IMR-90 (cell line): ENCODE results near the gene TMPRSS6. TPM values are rescaled to one million over a fixed set of nuclear protein-coding genes. Genes with fewer than 3 reads are reported as not detected.

Source experiments
- ATAC-seq: fragments of 200-7000 bp; cut with Tn5 transposase; 2 replicates; pipeline ENCODE4 v1.9.1; 2020; ENCODE audit warnings: low read depth, mild to moderate bottlenecking, moderate library complexity
- BruUV-seq: library from RNA; stranded (reverse); fragments of 400-500 nt; replicated peaks from 2 replicates; lab custom pipeline; 2021; lab: Mats Ljungman, UMichigan
- CTCF ChIA-PET: fragments of 300-600 bp; formaldehyde crosslinking; extraction: SDS; loops from one replicate; lab custom pipeline; 2021; ENCODE audit warnings: antibody characterized with exemption; lab: Yijun Ruan, JAX
- POLR2A ChIA-PET: fragments of 300-600 bp; sonication (Branson Sonifier 250); formaldehyde crosslinking; loops from one replicate; lab custom pipeline; 2022; ENCODE audit warnings: antibody characterized with exemption; ENCODE audit not compliant: unreplicated experiment; lab: Charles Lee
- DNase-seq: peaks from one replicate; pipeline ENCODE4 v3.0.0; 2013
- H2AFZ ChIP-seq: replicated peaks from 2 replicates; pipeline ENCODE3; 2013; ENCODE audit warnings: low read length, mild to moderate bottlenecking; ENCODE audit not compliant: poor library complexity
- H2AK5ac ChIP-seq: 2 replicates; pipeline ENCODE4 v1.6.1; 2013; ENCODE audit warnings: low read depth, low read length, inconsistent platforms
- H2AK9ac ChIP-seq: replicated peaks from 2 replicates; pipeline ENCODE3; 2013; ENCODE audit warnings: mild to moderate bottlenecking, low read depth, low read length, moderate library complexity; ENCODE audit not compliant: poor library complexity
- H2BK120ac ChIP-seq: 2 replicates; pipeline ENCODE4 v1.6.1; 2013; ENCODE audit warnings: low read depth, low read length, inconsistent platforms
- H2BK15ac ChIP-seq: 3 replicates; pipeline ENCODE4 v1.6.1; 2013; ENCODE audit warnings: low read depth, low read length, inconsistent platforms
- H2BK20ac ChIP-seq: 2 replicates; pipeline ENCODE4 v1.6.1; 2013; ENCODE audit warnings: low read depth, mild to moderate bottlenecking, inconsistent platforms, low read length, moderate library complexity
- H2BK5ac ChIP-seq: 2 replicates; pipeline ENCODE4 v1.6.1; 2013; ENCODE audit warnings: mild to moderate bottlenecking, low read depth, low read length, inconsistent platforms; ENCODE audit not compliant: poor library complexity, severe bottlenecking
- H3K14ac ChIP-seq: replicated peaks from 2 replicates; pipeline ENCODE4 v1.6.1; 2013; ENCODE audit warnings: low read depth, low read length, inconsistent platforms
- H3K18ac ChIP-seq: 2 replicates; pipeline ENCODE4 v1.6.1; 2013; ENCODE audit warnings: low read depth, low read length, control low read depth
- H3K23ac ChIP-seq: 2 replicates; pipeline ENCODE4 v1.6.1; 2013; ENCODE audit warnings: low read depth, low read length, inconsistent platforms
- H3K27ac ChIP-seq: 2 replicates; pipeline ENCODE4 v1.5.1; 2013; ENCODE audit warnings: mild to moderate bottlenecking, control low read depth, low read length; ENCODE audit not compliant: insufficient read depth
- H3K27me3 ChIP-seq: 2 replicates; pipeline ENCODE4 v1.6.1; 2013; ENCODE audit warnings: low read length; ENCODE audit not compliant: control insufficient read depth, insufficient read depth
- H3K36me3 ChIP-seq: 2 replicates; pipeline ENCODE4 v1.6.1; 2013; ENCODE audit warnings: low read length, mixed read lengths; ENCODE audit not compliant: control insufficient read depth, insufficient read depth
- H3K4ac ChIP-seq: 2 replicates; pipeline ENCODE4 v1.6.1; 2013; ENCODE audit warnings: low read depth, low read length, inconsistent platforms
- H3K4me1 ChIP-seq: 2 replicates; pipeline ENCODE4 v1.6.1; 2013; ENCODE audit warnings: low read length, mixed read lengths; ENCODE audit not compliant: control insufficient read depth, insufficient read depth
- H3K4me2 ChIP-seq: 2 replicates; pipeline ENCODE4 v1.6.1; 2013; ENCODE audit warnings: low read depth, mild to moderate bottlenecking, control low read depth, low read length, moderate library complexity
- H3K4me3 ChIP-seq: 2 replicates; pipeline ENCODE4 v1.5.1; 2013; ENCODE audit warnings: low read depth, mild to moderate bottlenecking, control low read depth, low read length, moderate library complexity; ENCODE audit not compliant: insufficient read depth
- H3K56ac ChIP-seq: 2 replicates; pipeline ENCODE4 v1.6.1; 2013; ENCODE audit warnings: low read length, inconsistent platforms; ENCODE audit not compliant: insufficient read depth; ENCODE audit errors: extremely low read depth
- H3K79me1 ChIP-seq, 2 experiments: 2 replicates each; pipeline ENCODE4 v1.6.1; 2013; ENCODE audit warnings: low read length in 2 of 2, inconsistent platforms in 1 of 2, low read depth in 1 of 2
- H3K9ac ChIP-seq: 2 replicates; pipeline ENCODE4 v1.6.1; 2013; ENCODE audit warnings: low read depth, low read length, control low read depth
- H3K9me1 ChIP-seq: 2 replicates; pipeline ENCODE4 v1.6.1; 2013; ENCODE audit warnings: low read length, inconsistent platforms; ENCODE audit not compliant: insufficient read depth
- H3K9me3 ChIP-seq: 2 replicates; pipeline ENCODE4 v1.6.1; 2013; ENCODE audit warnings: low read length; ENCODE audit not compliant: control insufficient read depth, insufficient read depth
- H4K20me1 ChIP-seq: 2 replicates; pipeline ENCODE4 v1.6.1; 2013; ENCODE audit warnings: low read length, inconsistent platforms; ENCODE audit not compliant: insufficient read depth
- H4K5ac ChIP-seq: 2 replicates; pipeline ENCODE4 v1.6.1; 2013; ENCODE audit warnings: mild to moderate bottlenecking, low read depth, low read length, control low read depth
- H4K8ac ChIP-seq, 2 experiments: 2 replicates each; pipeline ENCODE4 v1.6.1; 2013; ENCODE audit warnings: low read depth in 2 of 2, low read length in 2 of 2, control low read depth in 1 of 2, inconsistent platforms in 1 of 2
- H4K91ac ChIP-seq: 2 replicates; pipeline ENCODE4 v1.6.1; 2013; ENCODE audit warnings: low read depth, low read length, inconsistent platforms; ENCODE audit not compliant: insufficient read depth
- BHLHE40 ChIP-seq: fragments of 150-350 bp; IDR thresholded peaks from 2 replicates; pipeline ENCODE4 v1.6.1; 2016; ENCODE audit warnings: mild to moderate bottlenecking, low read depth, low read length
- CEBPB ChIP-seq: IDR thresholded peaks from 2 replicates; pipeline ENCODE4 v1.6.1; 2012; ENCODE audit warnings: low read depth, low read length, improper control_type of control experiment
- CTCF ChIP-seq: conservative IDR thresholded peaks from 2 replicates; pipeline ENCODE4 v1.5.1; 2012; ENCODE audit warnings: mild to moderate bottlenecking, low read depth, low read length, improper control_type of control experiment
- ELK1 ChIP-seq: fragments of 150-350 bp; IDR thresholded peaks from 2 replicates; pipeline ENCODE4 v1.6.1; 2016; ENCODE audit warnings: low read depth, mild to moderate bottlenecking, low read length, moderate library complexity, borderline replicate concordance
- MAFK ChIP-seq: IDR thresholded peaks from 2 replicates; pipeline ENCODE4 v1.6.1; 2012; ENCODE audit warnings: low read depth, low read length, improper control_type of control experiment
- MAZ ChIP-seq: IDR thresholded peaks from 2 replicates; pipeline ENCODE4 v1.6.1; 2012; ENCODE audit warnings: low read depth, mild to moderate bottlenecking, low read length, improper control_type of control experiment, moderate library complexity, borderline replicate concordance
- NFE2L2 ChIP-seq: fragments of 150-350 bp; IDR thresholded peaks from 2 replicates; pipeline ENCODE4 v1.6.1; 2016; ENCODE audit warnings: low read depth, mild to moderate bottlenecking, low read length
- POLR2A ChIP-seq: IDR thresholded peaks from 2 replicates; pipeline ENCODE4 v1.6.1; 2012; ENCODE audit warnings: mild to moderate bottlenecking, low read depth, low read length
- RAD21 ChIP-seq: IDR thresholded peaks from 2 replicates; pipeline ENCODE4 v1.6.1; 2012; ENCODE audit warnings: low read length, improper control_type of control experiment
- RFX5 ChIP-seq: IDR thresholded peaks from 2 replicates; pipeline ENCODE4 v1.8.0; 2012; ENCODE audit warnings: low read depth, mild to moderate bottlenecking, low read length, moderate library complexity
- WGBS, 2 experiments: methylation state at CpG; one replicate each; pipeline versions ENCODE4 v1.1.5 to v1.1.7; 2013; ENCODE audit warnings: missing lambda C conversion rate in 2 of 2; ENCODE audit not compliant: insufficient read length in 1 of 2; ENCODE audit errors: extremely low coverage in 2 of 2; 5-methylcytosine and 5-hydroxymethylcytosine counted together
- dilution Hi-C: fragments of 300-500 bp; cut with HindIII; formaldehyde crosslinking; loops from one replicate; pipeline ENCODE4 v1.14.3; 2018; ENCODE audit warnings: low sequenced_read_pairs; ENCODE audit not compliant: unreplicated experiment
- in situ Hi-C: fragments of 300-500 bp; cut with MboI; formaldehyde crosslinking; loops from 3 replicates; pipeline ENCODE4 v1.14.3; 2019; ENCODE audit warnings: low sequenced_read_pairs, inconsistent platforms, mixed read lengths
- intact Hi-C: fragments of 100-400 bp; cut with micrococcal nuclease; formaldehyde crosslinking; loops from 2 replicates; pipeline ENCODE4 v1.10.0; 2022
- polyA plus RNA-seq, 3 experiments: library from polyadenylated mRNA; depleted of rRNA; stranded (reverse); fragments of >200 nt; gene quantifications; 2 replicates each; pipeline ENCODE4 v1.2.3, GENCODE V29; 2012; ENCODE audit warnings: low replicate concordance in 1 of 3
- total RNA-seq: library from RNA; depleted of rRNA; stranded (reverse); fragments of >200 nt; gene quantifications from 2 replicates; pipeline ENCODE4 v1.2.3, GENCODE V29; 2012

Gene TMPRSS6
- total and polyA plus RNA-seq, 2 of the 4 experiments (the other 2 are of a cell fraction): not detected

- Histone ChIP-seq H3K79me1 (no peaks in the 10 kb centered on the region), H3K56ac (no peak overlapping the region), H3K18ac (no peak overlapping the region), H3K4me3 (no peak overlapping the region), H3K9ac (no peak overlapping the region), H3K23ac (no peak overlapping the region), H3K4ac (no peak overlapping the region), H2BK5ac (no peak overlapping the region), H3K27me3 (peaks cover 71% of the 10 kb centered on the region), H3K4me1 (no peaks in the 10 kb centered on the region), H3K9me1 (no peaks in the 10 kb centered on the region), H2BK15ac (no peak overlapping the region), H2BK20ac (no peak overlapping the region), H3K9me3 (no peaks in the 10 kb centered on the region), H3K27ac (no peak overlapping the region), H4K8ac (no peak overlapping the region), H2AFZ (no peak overlapping the region), H4K20me1 (no peaks in the 10 kb centered on the region), H2BK120ac (no peak overlapping the region), H3K36me3 (no peaks in the 10 kb centered on the region), H2AK9ac (no peak overlapping the region), H4K91ac (no peak overlapping the region), H3K14ac (no peak overlapping the region), H3K4me2 (no peak overlapping the region), H4K5ac (no peak overlapping the region), H2AK5ac (no peak overlapping the region)
- ChIA-PET POLR2A (no interaction called here), CTCF (no interaction called here)
- ATAC-seq (no peak), DNase-seq (no peak)
- intact Hi-C loops (no loop called here), dilution Hi-C loops (no loop called here), in situ Hi-C loops (no loop called here)
- TF ChIP-seq RAD21 (no peak), ELK1 (no peak), CTCF (no peak), MAFK (no peak), RFX5 (no peak), NFE2L2 (no peak), CEBPB (no peak), BHLHE40 (no peak), MAZ (no peak), POLR2A (no peak)
- no TSS peak for BruUV-seq
- 30% methylated on average over 9 of the region's 18 CpGs; no CpG with 5 or more reads in 1 of the 2 experiments for WGBS, 2 experiments
Measured at GRCh38 chr22:37103151-37103550, 6.4 kb downstream of the TMPRSS6 start.
